DOHH2 (cell line): Measurements from ENCODE around the gene CLCN1.

Experiments used
- H3F3A ChIP-seq: fragments of 200-600 bp; sonication (generic), shearing (Covaris generic); 2 replicates; pipeline ENCODE4 v1.6.0; 2016; ENCODE audit warnings: antibody characterized with exemption, mild to moderate bottlenecking; ENCODE audit not compliant: control insufficient read depth, insufficient read depth
- H3K27ac ChIP-seq: fragments of 200-600 bp; sonication (generic); 2 replicates; pipeline ENCODE4 v1.5.1; 2014; ENCODE audit warnings: low read depth, mild to moderate bottlenecking, low read length, moderate library complexity
- H3K27me3 ChIP-seq: fragments of 200-600 bp; sonication (generic); 2 replicates; pipeline ENCODE4 v1.6.1; 2014; ENCODE audit warnings: mild to moderate bottlenecking, low read length, mixed read lengths; ENCODE audit not compliant: control insufficient read depth
- H3K36me3 ChIP-seq: fragments of 200-600 bp; sonication (generic); 2 replicates; pipeline ENCODE4 v1.6.1; 2014; ENCODE audit warnings: mild to moderate bottlenecking, low read length, moderate library complexity, mixed read lengths; ENCODE audit not compliant: control insufficient read depth
- H3K4me1 ChIP-seq: fragments of 200-600 bp; sonication (generic); 2 replicates; pipeline ENCODE4 v1.6.1; 2014; ENCODE audit warnings: mild to moderate bottlenecking, low read length, mixed read lengths; ENCODE audit not compliant: control insufficient read depth
- H3K4me2 ChIP-seq: fragments of 200-600 bp; sonication (generic); 2 replicates; pipeline ENCODE4 v1.6.0; 2014; ENCODE audit warnings: mild to moderate bottlenecking, low read length, moderate library complexity
- H3K4me3 ChIP-seq: fragments of 200-600 bp; sonication (generic); 2 replicates; pipeline ENCODE4 v1.5.1; 2014; ENCODE audit warnings: mild to moderate bottlenecking, low read length, mixed read lengths
- H3K79me2 ChIP-seq: fragments of 200-600 bp; sonication (generic); 2 replicates; pipeline ENCODE4 v1.6.1; 2014; ENCODE audit warnings: mild to moderate bottlenecking, low read length, mixed read lengths; ENCODE audit not compliant: control insufficient read depth
- H3K9me2 ChIP-seq: fragments of 200-600 bp; sonication (generic); replicated peaks from 2 replicates; pipeline ENCODE4 v1.6.1; 2014; ENCODE audit warnings: mild to moderate bottlenecking, low read length, mixed read lengths; ENCODE audit not compliant: control insufficient read depth
- H3K9me3 ChIP-seq: fragments of 200-600 bp; sonication (generic); 2 replicates; pipeline ENCODE4 v1.6.1; 2014; ENCODE audit warnings: antibody characterized with exemption, low read length, mixed read lengths; ENCODE audit not compliant: control insufficient read depth, insufficient read depth
- H4K20me1 ChIP-seq: fragments of 200-600 bp; sonication (generic); 2 replicates; pipeline ENCODE4 v1.6.0; 2014; ENCODE audit warnings: low read depth, mild to moderate bottlenecking, antibody characterized with exemption, low read length, moderate library complexity; ENCODE audit not compliant: control insufficient read depth, insufficient read depth
- EZH2phosphoT487 ChIP-seq: fragments of 200-600 bp; sonication (generic); IDR thresholded peaks from 2 replicates; pipeline ENCODE4 v1.6.1; 2017; ENCODE audit warnings: borderline replicate concordance, mild to moderate bottlenecking, antibody characterized with exemption, low read length, moderate library complexity, mixed read lengths
- TF ChIP-seq, protein P1 (sequence below): fragments of 200-600 bp; sonication (generic); IDR thresholded peaks from one replicate; pipeline ENCODE4 v1.5.1; 2014; ENCODE audit warnings: antibody characterized with exemption, mild to moderate bottlenecking, low read depth, low read length; ENCODE audit not compliant: poor library complexity, severe bottlenecking

Gene CLCN1

DNA sequence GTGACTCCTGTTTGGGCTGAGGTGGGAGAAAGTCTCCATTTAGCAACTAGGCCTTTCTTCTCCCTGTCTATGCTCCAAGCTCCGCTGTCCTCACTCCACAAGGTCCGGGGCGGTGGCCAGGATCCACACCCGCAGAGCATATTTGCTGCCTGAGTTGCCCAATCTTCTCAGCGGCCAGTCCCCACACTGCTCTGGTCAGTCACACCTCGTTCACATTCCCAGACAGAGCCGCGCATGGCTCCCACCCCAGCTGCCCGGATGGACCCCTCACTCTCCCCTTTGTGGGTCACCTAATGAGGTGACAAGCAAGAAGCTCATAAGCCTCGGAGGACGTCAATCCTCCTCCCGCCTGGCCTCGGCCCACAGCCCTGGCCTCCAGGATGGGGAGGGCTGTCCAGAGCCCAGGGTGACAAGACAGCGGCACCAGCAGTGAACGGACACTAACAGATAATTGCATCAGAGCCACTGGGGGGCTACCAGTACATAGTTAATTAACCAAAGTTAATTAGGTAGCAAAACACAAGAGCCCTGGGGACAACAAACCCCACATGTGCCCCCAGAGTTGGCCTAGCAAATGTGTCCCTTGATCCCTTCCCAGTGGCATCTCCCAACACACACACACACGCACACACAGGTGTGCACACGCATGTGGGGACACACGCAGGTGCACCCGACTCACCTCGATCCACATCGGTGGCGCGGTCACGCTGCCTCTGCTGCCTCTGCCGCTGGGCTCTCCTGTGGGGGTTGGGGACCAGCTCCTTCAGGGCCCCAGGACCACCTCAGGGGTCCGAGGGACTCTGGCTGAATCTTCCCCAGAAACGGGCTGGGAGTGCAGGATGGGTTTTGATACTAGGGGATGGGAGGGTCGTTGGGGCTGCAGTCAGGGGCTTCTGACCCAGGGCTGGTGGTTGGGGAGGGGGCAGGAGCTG, 81.0 kb downstream of the CLCN1 start:
- no peaks in the 10 kb centered on the region for H3K9me2 ChIP-seq
- no peak overlapping the region for H3K4me3 ChIP-seq
- no peaks in the 10 kb centered on the region for H4K20me1 ChIP-seq
- H3K79me2 ChIP-seq = no peaks in the 10 kb centered on the region
- no peaks in the 10 kb centered on the region for H3K4me1 ChIP-seq
- no peaks in the 10 kb centered on the region for H3K36me3 ChIP-seq
- H3F3A ChIP-seq = no peaks in the 10 kb centered on the region
- peaks cover 3% of the 10 kb centered on the region; the same call in 1 of the 2 replicates for H3K27me3 ChIP-seq
- no peak overlapping the region for H3K27ac ChIP-seq
- no peaks in the 10 kb centered on the region for H3K9me3 ChIP-seq
- TF ChIP-seq, protein P1, sequence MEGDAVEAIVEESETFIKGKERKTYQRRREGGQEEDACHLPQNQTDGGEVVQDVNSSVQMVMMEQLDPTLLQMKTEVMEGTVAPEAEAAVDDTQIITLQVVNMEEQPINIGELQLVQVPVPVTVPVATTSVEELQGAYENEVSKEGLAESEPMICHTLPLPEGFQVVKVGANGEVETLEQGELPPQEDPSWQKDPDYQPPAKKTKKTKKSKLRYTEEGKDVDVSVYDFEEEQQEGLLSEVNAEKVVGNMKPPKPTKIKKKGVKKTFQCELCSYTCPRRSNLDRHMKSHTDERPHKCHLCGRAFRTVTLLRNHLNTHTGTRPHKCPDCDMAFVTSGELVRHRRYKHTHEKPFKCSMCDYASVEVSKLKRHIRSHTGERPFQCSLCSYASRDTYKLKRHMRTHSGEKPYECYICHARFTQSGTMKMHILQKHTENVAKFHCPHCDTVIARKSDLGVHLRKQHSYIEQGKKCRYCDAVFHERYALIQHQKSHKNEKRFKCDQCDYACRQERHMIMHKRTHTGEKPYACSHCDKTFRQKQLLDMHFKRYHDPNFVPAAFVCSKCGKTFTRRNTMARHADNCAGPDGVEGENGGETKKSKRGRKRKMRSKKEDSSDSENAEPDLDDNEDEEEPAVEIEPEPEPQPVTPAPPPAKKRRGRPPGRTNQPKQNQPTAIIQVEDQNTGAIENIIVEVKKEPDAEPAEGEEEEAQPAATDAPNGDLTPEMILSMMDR = no peak
- TF ChIP-seq EZH2phosphoT487 = no peak
- no peak overlapping the region for H3K4me2 ChIP-seq

DNA sequence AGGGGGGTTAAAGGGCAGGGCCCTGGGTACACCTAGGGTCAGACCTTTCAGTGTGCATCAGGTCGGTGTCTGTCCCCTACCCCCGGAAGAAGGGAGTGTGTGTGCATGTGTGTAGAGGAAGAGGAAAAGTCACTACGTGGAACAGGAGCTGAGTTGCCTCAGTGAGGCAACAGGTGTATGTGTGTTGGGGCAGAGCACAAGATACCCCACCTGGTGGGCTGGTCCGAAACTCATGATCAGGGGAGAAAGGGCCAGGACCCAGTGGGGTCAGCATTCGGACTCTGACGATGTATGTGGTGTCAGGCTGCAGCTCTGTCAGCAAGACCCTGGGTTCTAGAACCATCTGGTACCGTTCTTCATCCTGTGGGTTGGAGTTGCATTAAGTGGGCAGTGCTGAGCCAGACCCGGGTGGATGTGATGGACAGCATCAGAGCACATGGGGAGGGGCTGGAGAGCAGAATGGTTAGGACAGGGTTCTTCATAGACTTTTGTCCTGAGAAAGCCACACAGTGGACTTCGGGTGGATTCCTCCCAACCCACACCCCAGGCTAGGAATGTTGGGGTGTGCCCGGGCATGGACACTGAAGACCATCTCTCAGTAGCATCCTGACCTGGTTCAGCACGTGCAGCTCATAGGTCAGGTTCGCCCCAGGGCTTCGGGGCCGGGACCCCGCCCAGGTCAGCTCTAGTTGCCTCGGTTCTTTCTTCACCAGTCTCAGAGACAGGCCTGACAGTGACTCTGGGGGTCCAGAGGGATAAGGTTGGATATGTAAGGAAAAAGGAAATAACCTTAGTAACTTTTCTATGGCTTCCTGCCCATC, 82.0 kb downstream of the CLCN1 start:
- Histone ChIP-seq H3K4me3 (no peak overlapping the region), H3K36me3 (no peaks in the 10 kb centered on the region)
- TF ChIP-seq, protein P1 = no peak
- no peak for TF ChIP-seq EZH2phosphoT487

DNA sequence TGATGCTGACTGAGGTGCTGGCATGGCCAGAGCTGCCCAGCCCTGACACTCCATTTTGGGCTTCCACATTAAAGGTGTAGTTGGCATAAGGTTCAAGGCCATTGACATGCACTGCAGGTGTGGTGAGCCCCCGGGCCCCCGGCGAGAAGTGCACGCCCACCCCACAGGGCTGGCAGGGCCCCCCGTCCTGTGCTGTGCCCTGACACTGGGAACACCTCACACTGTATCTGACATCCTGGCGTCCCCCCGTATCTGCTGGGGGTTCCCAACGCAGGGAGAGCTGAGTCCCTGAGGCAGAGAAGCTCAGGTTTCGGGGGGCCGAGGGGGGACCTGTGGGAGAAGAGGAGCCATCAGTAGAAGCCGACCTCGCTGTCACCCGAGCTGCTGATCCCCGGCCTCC, 82.7 kb downstream of the CLCN1 start:
- Histone ChIP-seq H3K4me3 (no peak overlapping the region), H3K36me3 (no peaks in the 10 kb centered on the region)

More for the DNA sequence above, 82.0 kb downstream of the CLCN1 start:
- H3K4me1 ChIP-seq = no peaks in the 10 kb centered on the region
- no peaks in the 10 kb centered on the region for H4K20me1 ChIP-seq
- H3K9me2 ChIP-seq = no peaks in the 10 kb centered on the region
- no peak overlapping the region for H3K27ac ChIP-seq
- no peaks in the 10 kb centered on the region for H3K9me3 ChIP-seq
- no peaks in the 10 kb centered on the region for H3F3A ChIP-seq
- H3K4me2 ChIP-seq = no peak overlapping the region
- no peaks in the 10 kb centered on the region for H3K79me2 ChIP-seq
- H3K27me3 ChIP-seq = peaks cover 10% of the 10 kb centered on the region; the same call in 1 of the 2 replicates

More for the DNA sequence above, 82.7 kb downstream of the CLCN1 start:
- H4K20me1 ChIP-seq = no peaks in the 10 kb centered on the region
- H3K79me2 ChIP-seq = no peaks in the 10 kb centered on the region
- H3K4me1 ChIP-seq = no peaks in the 10 kb centered on the region
- no peak overlapping the region for H3K27ac ChIP-seq
- no peaks in the 10 kb centered on the region for H3K9me2 ChIP-seq
- no peaks in the 10 kb centered on the region for H3F3A ChIP-seq
- H3K9me3 ChIP-seq = no peaks in the 10 kb centered on the region
- peaks cover 13% of the 10 kb centered on the region; the same call in 1 of the 2 replicates for H3K27me3 ChIP-seq
- no peak overlapping the region for H3K4me2 ChIP-seq
- TF ChIP-seq EZH2phosphoT487 = no peak
- TF ChIP-seq, protein P1 = no peak
